RWPE1 (cell line): ENCODE results near the gene MAP3K15.
"Not testable (repeated sequence)": the region's sequence is repeated elsewhere in the genome, so short reads cannot be mapped to it uniquely, and the experiment has no call there.

Experiments
- CTCF ChIA-PET: fragments of 350-600 bp; sonication (Branson Sonifier 250); formaldehyde crosslinking; extraction: SDS; loops from one replicate; lab custom pipeline; 2021; lab: Yijun Ruan, JAX
- POLR2A ChIA-PET: fragments of 400-600 bp; formaldehyde crosslinking; extraction: SDS; loops from one replicate; lab custom pipeline; 2020; ENCODE audit warnings: antibody characterized with exemption; ENCODE audit not compliant: low non-redundant PET; lab: Yijun Ruan, JAX
- DNase-seq: peaks from one replicate; pipeline ENCODE4 v3.0.0; 2012; ENCODE audit warnings: low spot score
- H3K27ac ChIP-seq: fragments of 450-650 bp; 2 replicates; pipeline ENCODE4 v1.5.1; 2017
- CTCF ChIP-seq: fragments of 450-650 bp; conservative IDR thresholded peaks from 2 replicates; pipeline ENCODE4 v1.5.1; 2017; ENCODE audit warnings: low read depth, mild to moderate bottlenecking

The MAP3K15 gene

GRCh38 chrX:19479458-19479857 lies 35.9 kb downstream of the MAP3K15 start:
- no peak overlapping the region for H3K27ac ChIP-seq
- no peak for DNase-seq
- TF ChIP-seq CTCF: no peak
- ChIA-PET CTCF (no interaction called here), POLR2A (no interaction called here)

GRCh38 chrX:19468383-19468782 lies 46.9 kb downstream of the MAP3K15 start:
- POLR2A ChIA-PET, DNase-seq, CTCF ChIA-PET, H3K27ac ChIP-seq: not testable (repeated sequence)

- CTCF ChIA-PET: no interaction called here
- no peak overlapping the region for H3K27ac ChIP-seq
- DNase-seq: no peak
- POLR2A ChIA-PET: no interaction called here
- no peak for TF ChIP-seq CTCF
Observed at GRCh38 chrX:19462879-19463278, 52.4 kb downstream of the MAP3K15 start.

- ChIA-PET POLR2A (no interaction called here), CTCF (no interaction called here)
- no peak overlapping the region for H3K27ac ChIP-seq
- no peak for TF ChIP-seq CTCF
- no peak for DNase-seq
Observed at GRCh38 chrX:19462231-19462630, 53.1 kb downstream of the MAP3K15 start.

GRCh38 chrX:19457662-19458061 lies 57.6 kb downstream of the MAP3K15 start:
- ChIA-PET POLR2A (no interaction called here), CTCF (no interaction called here)
- TF ChIP-seq CTCF: no peak
- no peak for DNase-seq
- H3K27ac ChIP-seq: no peak overlapping the region

GRCh38 chrX:19448077-19448476 lies 67.2 kb downstream of the MAP3K15 start:
- DNase-seq: no peak
- POLR2A ChIA-PET: no interaction called here

GRCh38 chrX:19446397-19446796 lies 68.9 kb downstream of the MAP3K15 start:
- ChIA-PET POLR2A (no interaction called here), CTCF (no interaction called here)
- no peak for DNase-seq
- no peak overlapping the region for H3K27ac ChIP-seq
- TF ChIP-seq CTCF: no peak

More at GRCh38 chrX:19448077-19448476, 67.2 kb downstream of the MAP3K15 start:
- H3K27ac ChIP-seq: no peak overlapping the region
- CTCF ChIA-PET: no interaction called here
- TF ChIP-seq CTCF: no peak

GRCh38 chrX:19445772-19446171 lies 69.5 kb downstream of the MAP3K15 start:
- POLR2A ChIA-PET, DNase-seq, H3K27ac ChIP-seq, CTCF ChIA-PET: not testable (repeated sequence)
